ENCODE results near the gene OCA2.

DNA sequence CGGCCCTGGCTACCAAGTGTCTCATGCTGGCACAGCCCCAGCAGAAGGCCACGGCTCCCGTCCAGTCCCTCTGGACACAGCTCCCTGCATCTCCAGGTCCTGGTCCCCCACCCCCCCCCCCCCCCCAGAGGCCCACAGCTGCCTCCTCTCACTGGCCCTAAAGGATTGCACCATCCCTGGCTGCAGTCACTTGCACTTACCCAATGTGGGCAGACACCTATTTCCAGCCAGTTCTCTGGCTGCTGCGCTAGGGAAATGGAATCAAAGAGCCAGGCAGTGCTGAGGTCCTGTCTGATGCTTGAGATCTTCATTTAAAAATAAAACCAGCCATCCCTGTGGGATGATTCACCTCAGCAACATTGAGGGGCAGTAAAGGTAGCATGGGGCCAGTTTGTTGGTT lies 346.4 kb downstream of the OCA2 start:
- TF ChIP-seq, protein P1, sequence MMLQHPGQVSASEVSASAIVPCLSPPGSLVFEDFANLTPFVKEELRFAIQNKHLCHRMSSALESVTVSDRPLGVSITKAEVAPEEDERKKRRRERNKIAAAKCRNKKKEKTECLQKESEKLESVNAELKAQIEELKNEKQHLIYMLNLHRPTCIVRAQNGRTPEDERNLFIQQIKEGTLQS (IDR thresholded peaks at IDR 0.05; ENCODE audit: insufficient read depth, low read depth, low read length) = no peak
- TF ChIP-seq, protein P2, sequence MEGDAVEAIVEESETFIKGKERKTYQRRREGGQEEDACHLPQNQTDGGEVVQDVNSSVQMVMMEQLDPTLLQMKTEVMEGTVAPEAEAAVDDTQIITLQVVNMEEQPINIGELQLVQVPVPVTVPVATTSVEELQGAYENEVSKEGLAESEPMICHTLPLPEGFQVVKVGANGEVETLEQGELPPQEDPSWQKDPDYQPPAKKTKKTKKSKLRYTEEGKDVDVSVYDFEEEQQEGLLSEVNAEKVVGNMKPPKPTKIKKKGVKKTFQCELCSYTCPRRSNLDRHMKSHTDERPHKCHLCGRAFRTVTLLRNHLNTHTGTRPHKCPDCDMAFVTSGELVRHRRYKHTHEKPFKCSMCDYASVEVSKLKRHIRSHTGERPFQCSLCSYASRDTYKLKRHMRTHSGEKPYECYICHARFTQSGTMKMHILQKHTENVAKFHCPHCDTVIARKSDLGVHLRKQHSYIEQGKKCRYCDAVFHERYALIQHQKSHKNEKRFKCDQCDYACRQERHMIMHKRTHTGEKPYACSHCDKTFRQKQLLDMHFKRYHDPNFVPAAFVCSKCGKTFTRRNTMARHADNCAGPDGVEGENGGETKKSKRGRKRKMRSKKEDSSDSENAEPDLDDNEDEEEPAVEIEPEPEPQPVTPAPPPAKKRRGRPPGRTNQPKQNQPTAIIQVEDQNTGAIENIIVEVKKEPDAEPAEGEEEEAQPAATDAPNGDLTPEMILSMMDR (IDR thresholded peaks at IDR 0.05; ENCODE audit: control extremely low read depth in 1 of 3, insufficient read depth in 1 of 3, low read depth in 1 of 3, low read length in 3 of 3) = no peak

Data from H1 (cell line).